ENCODE measurements around the gene ATR.
"Not testable (repeated sequence)": the region's sequence is repeated elsewhere in the genome, so short reads cannot be mapped to it uniquely, and the experiment has no call there.

DNA sequence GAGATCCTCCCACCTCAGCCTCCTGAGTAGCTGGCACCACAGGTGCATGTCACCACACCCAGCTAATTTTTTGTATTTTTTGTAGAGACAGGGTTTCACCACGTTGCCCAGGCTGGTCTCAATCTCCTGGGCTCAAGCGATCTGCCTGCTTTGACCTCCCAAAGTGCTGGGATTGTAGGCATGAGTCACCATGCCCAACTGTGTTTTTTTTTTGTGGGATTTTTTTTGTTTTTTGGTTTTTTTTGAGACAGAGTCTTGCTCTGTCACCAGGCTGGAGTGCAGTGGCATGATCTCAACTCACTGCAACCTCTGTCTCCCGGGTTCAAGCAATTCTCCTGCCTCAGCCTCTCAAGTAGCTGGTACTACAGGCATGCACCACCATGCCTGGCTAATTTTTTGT is 9.1 kb downstream of the ATR start:
- not testable (repeated sequence) for TF ChIP-seq MXI1 (IDR thresholded peaks at IDR 0.05; ENCODE audit: borderline replicate concordance, low read depth, low read length); POLR2A (IDR thresholded peaks at IDR 0.05; ENCODE audit: low read depth, low read length); RAD21 (IDR thresholded peaks at IDR 0.05; ENCODE audit: low read length); RFX5 (IDR thresholded peaks at IDR 0.05; ENCODE audit: low read depth, low read length); RCOR1 (IDR thresholded peaks at IDR 0.05; ENCODE audit: insufficient replicate concordance, low read length)
- TF ChIP-seq, protein P1, sequence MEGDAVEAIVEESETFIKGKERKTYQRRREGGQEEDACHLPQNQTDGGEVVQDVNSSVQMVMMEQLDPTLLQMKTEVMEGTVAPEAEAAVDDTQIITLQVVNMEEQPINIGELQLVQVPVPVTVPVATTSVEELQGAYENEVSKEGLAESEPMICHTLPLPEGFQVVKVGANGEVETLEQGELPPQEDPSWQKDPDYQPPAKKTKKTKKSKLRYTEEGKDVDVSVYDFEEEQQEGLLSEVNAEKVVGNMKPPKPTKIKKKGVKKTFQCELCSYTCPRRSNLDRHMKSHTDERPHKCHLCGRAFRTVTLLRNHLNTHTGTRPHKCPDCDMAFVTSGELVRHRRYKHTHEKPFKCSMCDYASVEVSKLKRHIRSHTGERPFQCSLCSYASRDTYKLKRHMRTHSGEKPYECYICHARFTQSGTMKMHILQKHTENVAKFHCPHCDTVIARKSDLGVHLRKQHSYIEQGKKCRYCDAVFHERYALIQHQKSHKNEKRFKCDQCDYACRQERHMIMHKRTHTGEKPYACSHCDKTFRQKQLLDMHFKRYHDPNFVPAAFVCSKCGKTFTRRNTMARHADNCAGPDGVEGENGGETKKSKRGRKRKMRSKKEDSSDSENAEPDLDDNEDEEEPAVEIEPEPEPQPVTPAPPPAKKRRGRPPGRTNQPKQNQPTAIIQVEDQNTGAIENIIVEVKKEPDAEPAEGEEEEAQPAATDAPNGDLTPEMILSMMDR (conservative IDR thresholded peaks at IDR 0.05; ENCODE audit: low read depth, low read length), result not testable (repeated sequence)
